HG02943 (cell line): ENCODE results near the gene STEAP1B.
"Not testable (repeated sequence)": the region's sequence is repeated elsewhere in the genome, so short reads cannot be mapped to it uniquely, and the experiment has no call there.

Experiments used
- ATAC-seq: cut with Tn5 transposase; IDR thresholded peaks from one replicate; pipeline ENCODE4 v1.9.1; 2021; ENCODE audit warnings: mild to moderate bottlenecking, low read depth, moderate library complexity; ENCODE audit not compliant: unreplicated experiment

Gene STEAP1B

GRCh38 chr7:22464299-22464698 is 35.7 kb downstream of the STEAP1B start:
- ATAC-seq, result no peak

GRCh38 chr7:22460363-22460988 is 39.5 kb downstream of the STEAP1B start:
- no peak for ATAC-seq

- no peak for ATAC-seq
Observed at GRCh38 chr7:22457471-22457870, 42.5 kb downstream of the STEAP1B start.

- no peak for ATAC-seq
Observed at GRCh38 chr7:22454446-22454845, 45.5 kb downstream of the STEAP1B start.

GRCh38 chr7:22452960-22453558 is 46.9 kb downstream of the STEAP1B start:
- no peak for ATAC-seq

GRCh38 chr7:22452142-22452959 is 47.6 kb downstream of the STEAP1B start:
- ATAC-seq, result no peak

- ATAC-seq, result not testable (repeated sequence)
Observed at GRCh38 chr7:22450013-22450412, 50.0 kb downstream of the STEAP1B start.

- peak; percentile 87 for ATAC-seq
Observed at GRCh38 chr7:22447762-22448161, 52.2 kb downstream of the STEAP1B start.

GRCh38 chr7:22447008-22447407 is 53.0 kb downstream of the STEAP1B start:
- no peak for ATAC-seq

GRCh38 chr7:22445853-22446252 is 54.1 kb downstream of the STEAP1B start:
- no peak for ATAC-seq

- ATAC-seq, result no peak
Observed at GRCh38 chr7:22445140-22445743, 54.7 kb downstream of the STEAP1B start.

GRCh38 chr7:22444181-22444971 is 55.6 kb downstream of the STEAP1B start:
- no peak for ATAC-seq

GRCh38 chr7:22443370-22444180 is 56.4 kb downstream of the STEAP1B start:
- ATAC-seq, result no peak

- ATAC-seq, result no peak
Observed at GRCh38 chr7:22442882-22443369, 57.1 kb downstream of the STEAP1B start.

GRCh38 chr7:22442187-22442881 is 57.7 kb downstream of the STEAP1B start:
- ATAC-seq, result no peak

- ATAC-seq, result no peak
Observed at GRCh38 chr7:22441157-22441556, 58.8 kb downstream of the STEAP1B start.

GRCh38 chr7:22438994-22439393 is 61.0 kb downstream of the STEAP1B start:
- ATAC-seq, result peak; percentile 45

GRCh38 chr7:22436552-22436951 is 63.4 kb downstream of the STEAP1B start:
- not testable (repeated sequence) for ATAC-seq

GRCh38 chr7:22435720-22436119 is 64.3 kb downstream of the STEAP1B start:
- no peak for ATAC-seq
